Neuronal stem cell (in vitro differentiated cells): ENCODE results near the gene IDI1.
A peak's percentile ranks its signal among the peaks of the same experiment; 100 is the strongest.

Experiments used
- DNase-seq: peaks from one replicate; pipeline ENCODE4 v3.0.0-alpha.2; 2013; ENCODE audit warnings: low spot score
- H2AFZ ChIP-seq: one replicate; pipeline ENCODE4 v1.6.1; 2013; ENCODE audit warnings: mild to moderate bottlenecking, low read length, inconsistent platforms
- H2AK5ac ChIP-seq: 2 replicates; pipeline ENCODE4 v1.6.1; 2013; ENCODE audit warnings: low read depth, mild to moderate bottlenecking, inconsistent platforms, low read length, moderate library complexity, mixed read lengths
- H2BK120ac ChIP-seq: 2 replicates; pipeline ENCODE4 v1.6.1; 2013; ENCODE audit warnings: low read depth, mild to moderate bottlenecking, inconsistent platforms, low read length, moderate library complexity, mixed read lengths
- H2BK12ac ChIP-seq: one replicate; pipeline ENCODE4 v1.6.1; 2013; ENCODE audit warnings: low read length, inconsistent platforms
- H2BK15ac ChIP-seq: 2 replicates; pipeline ENCODE4 v1.6.1; 2013; ENCODE audit warnings: mild to moderate bottlenecking, low read length, inconsistent platforms, mixed read lengths
- H2BK5ac ChIP-seq: one replicate; pipeline ENCODE4 v1.6.1; 2013; ENCODE audit warnings: inconsistent platforms, mild to moderate bottlenecking, low read length, moderate library complexity
- H3K14ac ChIP-seq: one replicate; pipeline ENCODE4 v1.6.1; 2013; ENCODE audit warnings: low read length, inconsistent platforms
- H3K18ac ChIP-seq: 2 replicates; pipeline ENCODE4 v1.6.1; 2013; ENCODE audit warnings: low read length, inconsistent platforms
- H3K23ac ChIP-seq: 2 replicates; pipeline ENCODE4 v1.6.1; 2013; ENCODE audit warnings: low read depth, mild to moderate bottlenecking, mixed read lengths, low read length, inconsistent platforms; ENCODE audit not compliant: poor library complexity
- H3K27ac ChIP-seq: replicated peaks from 3 replicates; pipeline ENCODE4 v1.5.1; 2013; ENCODE audit warnings: low read length, inconsistent platforms
- H3K27me3 ChIP-seq, 3 experiments: 2 replicates each; pipeline ENCODE4 v1.6.1; 2013; ENCODE audit warnings: low read length in 3 of 3, mild to moderate bottlenecking in 2 of 3, inconsistent platforms in 1 of 3, low read depth in 1 of 3, mixed read lengths in 1 of 3, moderate library complexity in 1 of 3; ENCODE audit not compliant: control insufficient read depth in 3 of 3, insufficient read depth in 3 of 3
- H3K36me3 ChIP-seq, 2 donors: replicated peaks in 1 of 2; 2 replicates each; pipeline ENCODE4 v1.6.1; 2013; ENCODE audit warnings: low read length in 2 of 2; ENCODE audit not compliant: control insufficient read depth in 2 of 2, insufficient read depth in 2 of 2
- H3K4ac ChIP-seq: 2 replicates; pipeline ENCODE4 v1.6.1; 2013; ENCODE audit warnings: inconsistent platforms, mild to moderate bottlenecking, low read length, moderate library complexity
- H3K4me1 ChIP-seq, 2 donors: 1 replicate in 1 of 2; 2 replicates in 1 of 2; pipeline ENCODE4 v1.6.1; 2013; ENCODE audit warnings: low read length in 2 of 2, low read depth in 1 of 2; ENCODE audit not compliant: control insufficient read depth in 2 of 2, insufficient read depth in 1 of 2
- H3K4me2 ChIP-seq: one replicate; pipeline ENCODE4 v1.6.1; 2013; ENCODE audit warnings: mild to moderate bottlenecking, low read length, inconsistent platforms; ENCODE audit not compliant: insufficient read depth, poor library complexity, severe bottlenecking
- H3K4me3 ChIP-seq, 2 donors: 2 replicates each; pipeline ENCODE4 v1.5.1; 2013; ENCODE audit warnings: low read length in 2 of 2, mild to moderate bottlenecking in 2 of 2, inconsistent platforms in 1 of 2, moderate library complexity in 1 of 2
- H3K79me1 ChIP-seq: one replicate; pipeline ENCODE4 v1.6.1; 2013; ENCODE audit warnings: low read depth, mild to moderate bottlenecking, inconsistent platforms, low read length, moderate library complexity
- H3K9ac ChIP-seq: one replicate; pipeline ENCODE4 v1.6.1; 2013; ENCODE audit warnings: mild to moderate bottlenecking, low read depth, low read length, inconsistent platforms; ENCODE audit not compliant: poor library complexity
- H3K9me3 ChIP-seq, 2 donors: replicated peaks in 1 of 2; 2 replicates each; pipeline versions ENCODE3 to v1.6.1; 2013; ENCODE audit warnings: low read length in 2 of 2, mild to moderate bottlenecking in 2 of 2, inconsistent platforms in 1 of 2, low read depth in 1 of 2, mixed read lengths in 1 of 2, moderate library complexity in 1 of 2; ENCODE audit not compliant: control insufficient read depth in 2 of 2, insufficient read depth in 1 of 2
- H4K8ac ChIP-seq: one replicate; pipeline ENCODE4 v1.6.1; 2013; ENCODE audit warnings: low read depth, mild to moderate bottlenecking, inconsistent platforms, low read length, moderate library complexity
- H4K91ac ChIP-seq: one replicate; pipeline ENCODE4 v1.6.1; 2013; ENCODE audit warnings: low read length, low read depth, mild to moderate bottlenecking, inconsistent platforms; ENCODE audit not compliant: poor library complexity
- WGBS, 2 donors: extraction: QIAGEN DNeasy Blood & Tissue Kit; methylation state at CpG; one replicate each; pipeline ENCODE4 v1.1.7; 2013; ENCODE audit warnings: missing lambda C conversion rate in 2 of 2, mixed read lengths in 1 of 2; ENCODE audit not compliant: insufficient read length in 2 of 2, insufficient replicate concordance in 1 of 2; ENCODE audit errors: extremely low coverage in 2 of 2; 5-methylcytosine and 5-hydroxymethylcytosine counted together

The IDI1 gene

DNA sequence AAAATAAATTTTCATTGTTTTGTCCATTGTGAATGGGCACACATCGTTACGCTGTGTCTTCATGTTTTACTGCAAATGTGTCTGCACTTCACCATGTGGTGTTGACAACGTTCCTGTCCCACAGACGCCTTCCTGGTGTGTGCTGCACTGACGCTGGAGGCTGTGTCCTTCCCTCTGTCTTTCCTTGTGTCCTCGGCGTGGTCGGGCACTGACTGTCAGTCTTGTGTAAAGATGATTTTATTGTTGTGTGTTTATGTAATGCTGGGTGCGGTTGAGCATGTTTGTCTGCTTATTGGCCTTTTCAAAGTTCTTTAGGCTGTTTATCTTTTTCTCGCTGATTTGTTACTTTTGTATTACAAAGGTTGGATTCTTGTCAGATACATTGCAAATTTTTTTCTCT is 41.3 kb downstream of the IDI1 start:
- H3K27me3 ChIP-seq = no peaks in the 10 kb centered on the region
- no CpG with 5 or more reads among the region's 10 CpGs for WGBS, 2 donors
- H3K9ac ChIP-seq = no peak overlapping the region
- H3K4ac ChIP-seq = no peak overlapping the region
- H3K23ac ChIP-seq = no peak overlapping the region
- H2BK12ac ChIP-seq = no peak overlapping the region
- H4K8ac ChIP-seq = no peak overlapping the region
- peaks cover 62 to 99% of the 10 kb centered on the region in 2 donors for H3K36me3 ChIP-seq
- H3K27ac ChIP-seq = no peak overlapping the region
- H3K14ac ChIP-seq = no peak overlapping the region
- no peak for DNase-seq
- no peaks in the 10 kb centered on the region for H3K4me1 ChIP-seq
- no peak overlapping the region for H2BK15ac ChIP-seq
- H2AFZ ChIP-seq = no peak overlapping the region
- H3K18ac ChIP-seq = no peak overlapping the region
- H3K9me3 ChIP-seq = peaks cover 0 to 5% of the 10 kb centered on the region in 2 donors
- no peak overlapping the region for H2AK5ac ChIP-seq
- no peak overlapping the region for H3K4me2 ChIP-seq
- peak overlapping the region in 1 of 2 donors; percentile 11 for H3K4me3 ChIP-seq
- H2BK120ac ChIP-seq = no peak overlapping the region
- no peak overlapping the region for H4K91ac ChIP-seq
- H2BK5ac ChIP-seq = no peak overlapping the region
- H3K79me1 ChIP-seq = peaks cover 6% of the 10 kb centered on the region

DNA sequence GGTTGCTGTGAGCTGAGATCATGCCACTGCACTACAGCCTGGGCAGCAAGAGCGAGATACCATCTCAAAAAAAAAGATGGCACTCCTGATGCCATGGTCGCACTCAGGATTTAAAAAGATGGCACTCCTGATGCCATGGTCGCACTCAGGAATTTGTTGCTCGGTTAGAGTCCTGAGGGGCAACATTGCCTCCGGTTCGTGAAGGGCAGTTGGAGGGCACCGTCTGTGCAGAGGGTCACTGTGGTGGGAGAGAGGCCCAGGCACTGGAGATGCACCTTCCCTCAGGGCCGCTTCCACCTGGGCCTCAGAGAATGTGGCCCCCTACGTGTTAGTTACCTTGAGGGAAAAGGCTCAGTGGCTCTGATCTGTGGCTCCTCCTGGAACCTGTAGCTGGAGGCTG is 42.3 kb downstream of the IDI1 start:
- Histone ChIP-seq H3K9me3 (peaks cover 0 to 14% of the 10 kb centered on the region in 2 donors), H3K14ac (no peak overlapping the region), H3K27me3 (no peaks in the 10 kb centered on the region), H3K23ac (no peak overlapping the region), H4K8ac (no peak overlapping the region), H2AFZ (no peak overlapping the region), H3K4me2 (no peak overlapping the region), H3K4me1 (no peaks in the 10 kb centered on the region), H2BK5ac (no peak overlapping the region), H4K91ac (no peak overlapping the region), H3K27ac (no peak overlapping the region), H3K18ac (no peak overlapping the region), H2BK12ac (no peak overlapping the region), H2BK15ac (no peak overlapping the region), H3K79me1 (peaks cover 6% of the 10 kb centered on the region), H2AK5ac (no peak overlapping the region), H3K4me3 (peak overlapping the region in 1 of 2 donors; percentile 13), H3K4ac (no peak overlapping the region), H2BK120ac (no peak overlapping the region), H3K9ac (no peak overlapping the region), H3K36me3 (peaks cover 57 to 99% of the 10 kb centered on the region in 2 donors)
- no CpG with 5 or more reads among the region's 9 CpGs for WGBS, 2 donors
- no peak for DNase-seq

DNA sequence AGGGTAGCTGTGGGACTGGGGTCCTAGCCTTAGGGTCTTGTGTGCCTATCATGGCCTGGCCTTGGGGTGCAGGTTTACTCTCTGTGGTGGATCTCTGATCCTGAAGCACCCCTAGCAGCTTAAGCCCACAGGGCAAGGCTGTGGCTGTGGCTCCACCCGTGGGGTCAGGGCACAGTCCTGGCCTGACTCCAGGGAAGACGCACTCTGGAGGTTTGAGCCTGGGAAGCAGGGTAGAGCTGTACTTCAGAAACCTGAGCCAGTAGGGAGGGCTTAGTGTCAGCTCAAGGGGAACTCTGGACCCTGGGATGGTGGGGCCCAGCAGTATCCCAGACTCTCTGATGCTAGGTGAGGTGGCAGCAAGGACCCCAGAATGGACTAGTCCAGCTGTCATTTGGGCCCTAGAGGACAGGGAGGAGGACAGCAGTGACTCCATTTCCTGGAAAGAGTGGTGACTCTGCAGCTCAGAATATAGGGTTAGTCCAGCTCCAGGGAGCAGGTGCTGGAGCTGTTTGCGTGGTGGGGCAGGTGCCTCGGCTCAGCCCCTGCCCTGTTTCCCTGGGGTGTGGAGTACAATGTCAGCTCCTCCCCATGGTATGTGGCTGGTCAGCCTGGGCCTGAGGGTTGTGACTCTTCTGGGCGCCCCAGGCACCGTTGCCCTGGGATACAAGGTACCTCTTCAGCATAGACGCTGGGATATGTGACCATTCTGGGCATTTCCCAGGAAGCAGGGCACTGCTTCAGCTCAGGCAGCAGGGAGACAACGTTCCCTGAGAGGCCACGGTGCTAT is 44.8 kb downstream of the IDI1 start:
- Histone ChIP-seq H3K27ac (no peak overlapping the region), H2BK120ac (no peak overlapping the region), H3K4ac (no peak overlapping the region), H4K91ac (no peak overlapping the region), H3K18ac (no peak overlapping the region), H3K9ac (no peak overlapping the region), H3K36me3 (peaks cover 54 to 99% of the 10 kb centered on the region in 2 donors), H3K4me2 (no peak overlapping the region), H3K27me3 (no peaks in the 10 kb centered on the region), H3K4me1 (no peaks in the 10 kb centered on the region), H2BK15ac (no peak overlapping the region), H4K8ac (no peak overlapping the region), H2AFZ (no peak overlapping the region), H3K23ac (no peak overlapping the region), H3K4me3 (peak overlapping the region in 1 of 2 donors; percentile 23), H2BK5ac (no peak overlapping the region), H3K9me3 (peaks cover 3 to 26% of the 10 kb centered on the region in 2 donors), H2AK5ac (no peak overlapping the region), H3K79me1 (peaks cover 6% of the 10 kb centered on the region), H3K14ac (no peak overlapping the region), H2BK12ac (no peak overlapping the region)
- no CpG with 5 or more reads among the region's 9 CpGs for WGBS, 2 donors
- DNase-seq = no peak

DNA sequence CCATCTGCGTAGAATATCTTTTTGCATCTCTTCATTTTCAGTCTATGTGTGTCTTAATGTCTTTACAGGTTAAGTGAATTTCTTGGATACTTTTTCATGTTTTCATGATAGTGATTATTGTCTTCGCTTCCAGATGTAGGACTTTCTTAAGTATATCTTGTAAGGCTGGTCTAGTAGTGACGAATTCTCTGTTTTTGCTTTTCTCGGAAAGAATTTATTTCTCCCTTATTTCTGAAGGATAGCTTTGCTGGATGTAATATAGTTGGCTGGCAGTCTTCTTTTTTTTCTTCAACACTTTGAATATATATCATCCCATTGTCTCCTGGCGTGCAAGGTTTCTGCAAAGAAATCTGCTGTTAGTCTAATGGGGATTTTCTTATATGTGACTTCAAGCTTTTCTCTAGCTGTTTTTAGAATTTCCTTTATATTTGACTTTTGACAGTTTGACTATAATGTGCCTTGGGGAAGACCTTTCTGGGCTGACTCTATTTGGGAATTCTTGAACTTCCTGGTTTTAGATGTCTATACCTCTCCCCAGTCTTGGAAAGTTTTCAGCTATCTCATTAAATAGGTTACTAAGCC is 46.4 kb downstream of the IDI1 start:
- H2BK12ac ChIP-seq = no peak overlapping the region
- H2BK120ac ChIP-seq = no peak overlapping the region
- DNase-seq = no peak
- no peak overlapping the region for H3K4me3 ChIP-seq
- H2BK15ac ChIP-seq = no peak overlapping the region
- no peak overlapping the region for H3K4me2 ChIP-seq
- H3K9ac ChIP-seq = no peak overlapping the region
- peaks cover 64 to 99% of the 10 kb centered on the region in 2 donors for H3K36me3 ChIP-seq
- H4K91ac ChIP-seq = no peak overlapping the region
- no peak overlapping the region for H2AFZ ChIP-seq
- H3K4me1 ChIP-seq = no peaks in the 10 kb centered on the region
- H2AK5ac ChIP-seq = no peak overlapping the region
- no peak overlapping the region for H3K18ac ChIP-seq
- H3K9me3 ChIP-seq = peaks cover 3 to 26% of the 10 kb centered on the region in 2 donors
- H3K14ac ChIP-seq = no peak overlapping the region
- WGBS, 2 donors = no CpG with 5 or more reads among the region's 5 CpGs
- no peak overlapping the region for H4K8ac ChIP-seq
- no peak overlapping the region for H3K27ac ChIP-seq
- no peak overlapping the region for H3K23ac ChIP-seq
- no peak overlapping the region for H3K4ac ChIP-seq
- H3K27me3 ChIP-seq = no peaks in the 10 kb centered on the region
- peaks cover 6% of the 10 kb centered on the region for H3K79me1 ChIP-seq
- H2BK5ac ChIP-seq = no peak overlapping the region
